Measurements from ENCODE around the gene SLCO4C1.

- TF ChIP-seq CTCF (conservative IDR thresholded peaks at IDR 0.05; ENCODE audit: low read depth, low read length) (no peak), POLR2A (IDR thresholded peaks at IDR 0.05; ENCODE audit: low read depth, low read length) (no peak), CHD1 (IDR thresholded peaks at IDR 0.05; ENCODE audit: low read depth, low read length) (no peak), MAZ (IDR thresholded peaks at IDR 0.05; ENCODE audit: borderline replicate concordance, low read depth, low read length) (no peak), CEBPB (IDR thresholded peaks at IDR 0.05; ENCODE audit: low read depth, low read length) (no peak), FOS (IDR thresholded peaks at IDR 0.05; ENCODE audit: low read depth, low read length) (no peak), RAD21 (IDR thresholded peaks at IDR 0.05; ENCODE audit: low read length) (no peak), BHLHE40 (IDR thresholded peaks at IDR 0.05; ENCODE audit: low read depth, low read length) (no peak), ELK1 (IDR thresholded peaks at IDR 0.05; ENCODE audit: borderline replicate concordance, low read depth, low read length) (no peak), RFX5 (IDR thresholded peaks at IDR 0.05; ENCODE audit: low read depth, low read length) (no peak), MXI1 (IDR thresholded peaks at IDR 0.05; ENCODE audit: borderline replicate concordance, low read depth, low read length) (no peak)
Measured at GRCh38 chr5:102286476-102286875, 9.6 kb downstream of the SLCO4C1 start.

Measured in IMR-90 (cell line).